ENCODE measurements around the gene IFI27.

The IFI27 gene

DNA sequence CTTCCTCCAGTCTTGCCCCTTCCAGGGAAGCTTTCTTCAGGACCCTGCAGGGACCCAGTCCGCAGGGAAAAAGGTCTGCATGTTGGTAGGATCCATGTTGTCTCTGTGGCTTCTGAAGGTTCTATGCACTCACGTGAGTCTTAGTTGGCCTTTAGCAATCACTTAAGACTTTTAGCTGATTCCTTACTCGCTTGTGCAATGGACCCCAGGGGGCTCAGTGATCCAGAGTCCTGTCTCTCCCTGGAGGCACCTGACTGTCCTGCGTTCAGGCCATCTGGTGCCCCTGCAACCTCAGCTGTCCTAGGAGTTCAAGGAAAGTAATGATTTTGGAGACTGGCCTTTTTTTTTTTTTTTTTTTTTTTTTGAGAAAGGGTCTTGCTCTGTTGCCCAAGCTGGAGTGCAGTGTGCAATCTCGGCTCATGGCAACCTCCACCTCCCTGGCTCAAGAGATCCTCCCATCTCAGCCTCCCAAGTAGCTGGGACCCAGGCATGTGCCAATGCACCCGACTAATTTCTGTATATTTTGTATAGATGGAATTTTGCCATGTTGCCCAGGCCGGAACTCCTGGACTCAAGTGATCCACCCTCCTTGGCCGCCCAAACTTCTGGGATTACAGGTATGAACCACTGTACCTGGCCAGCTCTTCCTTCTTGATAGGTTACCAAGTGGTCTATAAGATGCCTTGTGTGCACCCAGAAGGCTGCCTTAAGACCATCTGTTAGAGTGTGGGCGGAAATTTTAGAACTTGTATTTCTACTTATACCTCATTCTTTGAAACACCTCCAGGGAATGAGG, 14.2 kb downstream of the IFI27 start:
- no peak for DNase-seq (ENCODE audit: low read depth in 4 of 4, low spot score in 1 of 4)

DNA sequence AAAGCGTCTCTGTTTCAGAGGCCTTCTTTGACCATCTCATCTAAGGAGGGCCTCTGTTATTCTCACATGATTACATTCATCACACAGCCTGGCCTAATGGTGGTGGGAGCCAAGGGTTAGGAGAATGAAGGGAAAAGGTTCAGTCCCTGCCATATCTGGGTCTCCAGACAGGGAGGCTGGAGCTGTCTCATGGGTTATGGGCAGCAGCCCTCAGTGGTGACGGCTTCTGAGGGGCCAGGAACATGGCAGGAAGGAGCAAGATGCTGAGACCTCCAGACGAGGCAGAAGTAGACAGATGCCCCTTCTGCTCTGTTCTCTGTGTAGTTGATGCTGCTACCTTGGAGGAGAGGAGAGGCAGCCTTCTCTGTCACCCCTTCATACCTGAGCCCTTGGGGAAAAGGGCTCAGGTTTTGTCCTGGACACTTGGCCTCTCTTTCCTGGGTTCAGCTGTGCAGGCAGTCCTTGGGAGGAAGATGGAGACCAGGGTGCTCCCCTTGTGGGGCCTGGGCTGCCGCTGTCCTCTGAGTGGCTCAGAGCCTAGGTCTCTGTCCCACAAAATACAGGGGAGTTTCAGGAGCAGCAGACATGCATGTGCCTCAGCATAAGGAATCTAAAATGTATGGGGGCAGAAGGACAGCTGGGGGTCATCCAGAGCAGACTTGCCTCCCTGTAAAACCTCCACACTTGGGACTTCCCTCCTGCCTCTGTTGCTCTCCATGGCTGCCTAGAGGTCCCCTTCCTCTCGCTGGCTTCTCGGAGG, 15.3 kb downstream of the IFI27 start:
- no peak for DNase-seq (ENCODE audit: low read depth in 4 of 4, low spot score in 1 of 4)

DNA sequence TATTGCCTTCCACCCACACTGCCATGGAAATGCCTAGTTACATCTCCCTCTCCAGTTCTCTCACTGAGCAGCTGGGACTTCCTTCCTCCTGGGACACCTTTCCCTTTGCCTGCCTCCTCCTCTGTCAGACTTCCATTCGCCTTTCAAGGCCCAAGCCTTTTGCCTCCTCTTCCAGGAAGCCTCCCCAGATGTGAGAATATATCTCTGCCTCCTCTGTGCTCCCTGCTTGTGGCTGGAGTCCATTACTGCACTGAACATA, 15.8 kb downstream of the IFI27 start:
- no peak for DNase-seq (ENCODE audit: low read depth in 4 of 4, low spot score in 1 of 4)

DNA sequence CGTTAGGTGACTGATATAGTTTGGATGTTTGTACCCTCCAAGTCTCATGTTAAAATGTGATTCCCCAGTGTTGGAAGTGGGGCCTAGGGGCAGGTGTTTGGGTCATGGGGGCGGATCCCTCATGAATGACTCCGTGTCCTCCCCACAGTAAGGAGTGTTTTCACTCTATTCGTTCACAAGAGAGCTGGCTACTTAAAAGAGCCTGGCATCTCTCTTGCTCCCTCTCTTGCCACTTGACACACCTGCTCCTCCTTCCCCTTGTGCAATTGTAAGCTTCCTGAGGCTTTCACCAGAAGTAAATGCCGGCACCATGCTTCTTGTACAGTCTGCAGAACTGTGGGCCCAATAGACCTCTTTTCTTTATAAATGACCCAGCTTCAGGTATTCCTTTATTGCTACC, 16.3 kb downstream of the IFI27 start:
- DNase-seq (ENCODE audit: low read depth in 4 of 4, low spot score in 1 of 4), result no peak

DNA sequence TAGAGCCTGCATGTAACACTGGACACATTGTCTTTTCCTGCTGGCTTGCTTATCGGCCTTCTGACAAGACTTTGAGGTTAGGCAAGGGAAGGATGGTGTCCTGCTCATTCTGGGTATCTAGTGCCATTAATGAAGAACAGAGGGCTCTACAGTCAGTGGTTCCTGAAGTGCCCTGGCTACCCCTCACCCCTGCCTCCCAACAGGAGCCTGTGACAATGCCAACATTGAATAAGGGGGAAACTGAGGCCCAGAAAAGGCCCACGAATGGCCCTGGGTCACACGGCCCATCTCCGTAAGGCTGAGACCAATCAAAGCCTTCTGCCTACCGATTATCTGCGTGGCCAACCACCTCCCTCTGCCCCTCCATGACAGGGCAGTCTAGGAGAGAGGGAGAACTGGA, 16.8 kb downstream of the IFI27 start:
- no peak for DNase-seq (ENCODE audit: low read depth in 4 of 4, low spot score in 1 of 4)

DNA sequence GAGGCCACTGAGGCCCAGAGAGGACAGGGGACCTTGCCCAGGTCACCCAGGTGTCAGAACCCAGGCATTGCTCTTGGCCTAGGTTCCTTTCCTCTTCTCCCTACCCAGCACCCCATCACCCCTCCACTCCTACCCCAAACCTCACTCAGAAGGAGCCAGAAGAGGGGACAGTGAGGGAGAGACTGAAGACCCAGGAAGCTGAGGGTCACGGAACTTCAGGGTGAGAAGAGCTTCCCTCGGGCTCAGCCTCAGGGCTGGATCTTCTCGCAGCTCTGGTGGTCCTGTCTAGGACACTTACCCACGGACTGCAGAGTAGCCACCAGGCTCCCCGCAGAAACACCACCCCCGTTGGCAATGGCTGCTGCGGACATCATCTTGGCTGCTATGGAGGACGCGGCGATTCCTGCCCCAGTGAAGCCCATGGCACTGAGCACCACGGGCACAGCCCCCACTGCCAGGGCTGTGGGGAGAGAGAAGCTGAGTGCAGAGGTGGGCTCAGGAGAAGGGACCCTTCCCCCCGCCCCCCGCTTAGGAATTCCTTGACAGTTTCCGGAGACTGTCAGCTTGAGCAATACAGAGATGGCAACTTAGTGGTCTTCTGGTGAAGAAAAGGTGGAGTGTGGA, 17.8 kb downstream of the IFI27 start:
- no peak for DNase-seq (ENCODE audit: low read depth in 4 of 4, low spot score in 1 of 4)

DNA sequence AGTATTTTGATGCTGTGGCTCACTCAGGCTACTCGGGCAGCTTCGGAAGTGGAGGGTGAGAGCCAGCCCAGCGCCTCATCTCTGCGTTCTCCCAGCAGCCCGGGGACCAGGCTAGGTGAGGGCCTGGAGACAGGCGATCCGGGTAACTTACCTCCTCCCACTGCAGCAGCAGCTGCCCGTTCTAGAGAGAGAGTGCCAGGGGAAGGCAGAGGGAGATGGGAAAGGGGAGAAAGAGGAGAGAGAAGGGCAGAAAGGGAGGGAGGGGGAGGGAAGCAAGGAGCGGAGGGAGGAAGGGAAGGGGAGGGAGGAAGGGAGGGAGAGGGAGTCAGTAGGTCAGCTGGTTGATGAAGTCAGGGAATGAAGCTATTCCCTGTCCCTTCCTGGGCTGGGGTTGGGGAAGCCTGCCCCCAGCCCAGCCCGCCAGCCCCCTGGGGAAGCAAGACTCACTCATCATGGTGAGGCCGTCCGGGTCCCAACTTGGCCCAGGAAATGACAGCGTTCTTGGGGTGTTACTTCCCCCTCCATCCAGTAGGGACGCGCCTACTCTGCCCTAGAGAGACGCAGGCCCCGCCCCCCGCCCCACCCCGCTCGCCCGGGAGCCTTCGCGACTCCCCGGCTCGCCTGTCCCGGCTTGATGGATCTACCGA, 18.7 kb downstream of the IFI27 start, which contains the start of gene IFI27L2:
IFI27L2 (minus strand) TSS at position 494 of the 647 bp plus-strand sequence; CDS start at position 454, 40 bp downstream.
- DNase-seq (ENCODE audit: low read depth in 4 of 4, low spot score in 1 of 4), result peak; percentile 16 to 63 (median 52)

DNA sequence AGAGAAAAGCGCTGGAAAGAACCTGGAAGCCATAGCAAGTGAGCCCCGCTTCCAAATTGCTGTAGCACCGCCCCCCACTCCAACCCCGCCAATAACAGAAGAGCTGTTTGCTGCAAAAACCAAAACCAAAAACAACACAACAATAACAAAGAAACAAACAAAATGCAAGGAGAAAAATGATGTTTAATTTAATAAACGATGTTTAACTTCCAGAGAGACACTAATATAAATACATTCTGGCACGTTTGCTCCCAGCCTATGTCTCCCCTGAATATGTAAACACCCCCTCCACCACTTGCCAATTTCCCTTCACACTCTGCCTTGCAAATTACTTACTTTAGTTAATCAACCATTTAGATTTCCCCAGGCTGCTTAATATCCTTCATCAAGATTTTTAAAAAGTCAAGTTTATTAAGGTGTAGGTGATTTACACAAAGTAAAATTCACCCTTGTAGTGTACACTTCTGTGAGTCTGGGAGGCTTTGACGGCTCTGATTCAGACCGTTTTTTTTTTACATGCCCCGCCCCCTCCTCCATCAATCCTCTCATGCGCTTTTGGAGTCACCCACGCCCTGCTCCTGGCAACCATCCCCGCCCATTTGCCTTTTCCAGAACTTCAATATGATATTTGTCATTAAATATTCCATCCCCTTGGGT, 19.4 kb downstream of the IFI27 start:
- DNase-seq (ENCODE audit: low read depth in 4 of 4, low spot score in 1 of 4), result peak in 1 of 4 experiments; percentile 10

DNA sequence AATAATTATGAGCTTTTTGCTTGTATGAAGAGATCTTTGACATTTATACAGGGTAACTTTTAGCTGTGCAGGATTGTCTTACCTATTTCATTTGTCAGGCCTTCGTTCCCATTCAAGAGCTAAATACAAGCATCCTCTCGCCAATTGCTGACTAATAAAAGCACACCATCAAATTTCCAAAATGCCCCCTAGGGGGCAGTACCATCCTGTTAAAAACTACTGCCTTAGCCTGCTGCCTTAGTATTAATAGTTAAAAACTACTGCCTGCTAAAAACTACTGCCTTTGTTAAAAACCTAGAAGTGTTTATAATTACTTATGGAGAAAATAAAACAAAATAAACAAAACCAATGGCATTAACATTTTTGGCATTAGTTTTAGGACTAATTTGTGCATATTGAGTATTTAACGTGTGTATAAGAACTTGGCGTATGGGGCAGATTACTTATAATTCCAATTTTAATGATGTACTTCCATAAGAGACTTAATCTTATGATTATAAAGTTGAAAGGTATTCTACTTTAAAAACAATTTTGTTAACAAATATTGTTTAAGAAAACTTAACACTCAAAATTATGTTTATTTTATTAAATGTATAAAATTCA, 21.9 kb downstream of the IFI27 start:
- peak in 3 of 4 experiments; percentile 33 to 60 (median 37) for DNase-seq (ENCODE audit: low read depth in 4 of 4, low spot score in 1 of 4)

DNA sequence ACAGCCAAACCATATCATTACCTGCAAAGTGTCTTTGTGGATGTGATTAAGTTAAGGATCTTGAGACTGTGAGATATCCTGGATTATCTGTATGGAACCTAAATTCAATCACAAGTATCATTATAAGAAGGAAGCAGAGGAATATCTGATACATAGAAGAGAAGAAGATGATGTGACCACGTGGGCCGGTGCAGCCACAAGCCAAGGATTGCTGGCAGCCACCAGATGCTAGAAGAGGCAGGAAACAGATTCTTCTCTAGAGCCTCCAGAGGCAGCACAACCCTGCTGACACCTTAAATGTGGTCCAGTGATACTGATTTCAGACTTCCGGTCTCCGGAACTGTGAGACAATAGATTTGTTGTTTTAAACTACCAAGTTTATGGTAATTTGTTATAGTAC, 24.9 kb downstream of the IFI27 start:
- DNase-seq (ENCODE audit: low read depth in 4 of 4, low spot score in 1 of 4), result no peak

DNA sequence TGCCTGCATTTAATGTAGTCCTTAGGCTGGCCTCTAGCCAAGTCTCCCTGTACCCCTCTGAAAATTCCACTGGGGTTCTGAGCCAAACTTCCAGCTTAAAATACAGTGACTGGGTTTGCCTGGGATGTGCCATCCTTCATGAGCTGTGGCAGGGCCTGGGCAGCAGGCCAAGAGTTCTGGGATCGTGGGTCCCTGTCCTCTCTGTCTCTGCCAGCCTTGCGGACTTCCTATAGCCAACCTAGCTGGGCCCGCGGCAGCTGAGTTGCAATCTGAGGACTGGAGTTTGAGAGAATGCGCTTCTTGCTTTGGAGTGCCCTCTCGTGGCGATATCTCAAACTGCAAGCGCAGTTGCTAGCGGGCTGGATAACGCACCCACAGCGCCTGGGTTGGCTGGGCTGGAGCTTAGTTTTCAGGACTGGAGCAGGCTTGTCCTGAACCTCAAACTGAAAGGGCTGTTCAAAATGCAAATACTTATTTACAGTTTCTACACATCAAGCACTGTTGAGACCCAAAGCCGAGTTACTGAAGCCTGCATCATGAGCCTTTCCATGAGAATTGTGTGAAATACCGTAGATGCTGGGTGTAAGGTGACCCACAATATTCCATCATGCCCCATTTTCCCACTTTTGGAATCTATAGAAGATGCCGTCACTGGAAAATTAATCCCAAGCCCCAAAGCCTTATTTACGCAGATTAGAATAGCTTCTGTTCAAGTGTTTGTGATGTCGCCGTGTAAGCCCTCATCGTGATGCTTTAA, 26.2 kb downstream of the IFI27 start:
- peak; percentile 72 to 87 (median 76) for DNase-seq (ENCODE audit: low read depth in 4 of 4, low spot score in 1 of 4)

DNA sequence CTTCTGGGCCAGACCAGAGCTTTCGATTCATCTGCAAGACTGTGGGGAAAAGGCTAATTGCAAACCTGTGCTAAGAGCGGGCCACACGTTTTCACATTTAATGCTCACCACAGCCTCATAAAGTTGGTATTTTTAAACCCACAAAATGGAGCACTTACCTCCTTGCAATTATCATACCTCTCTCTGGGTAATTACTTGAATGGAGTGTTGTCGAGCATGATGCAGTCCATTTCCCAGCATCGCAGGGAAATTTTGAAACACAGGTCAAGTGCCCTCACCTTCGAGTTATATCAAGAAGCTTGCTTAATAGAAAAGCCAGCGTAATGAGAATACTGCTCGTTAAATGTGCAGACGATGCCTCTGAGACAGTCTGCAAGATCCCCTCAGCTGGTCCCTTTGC, 27.7 kb downstream of the IFI27 start:
- DNase-seq (ENCODE audit: low read depth in 4 of 4, low spot score in 1 of 4), result no peak

DNA sequence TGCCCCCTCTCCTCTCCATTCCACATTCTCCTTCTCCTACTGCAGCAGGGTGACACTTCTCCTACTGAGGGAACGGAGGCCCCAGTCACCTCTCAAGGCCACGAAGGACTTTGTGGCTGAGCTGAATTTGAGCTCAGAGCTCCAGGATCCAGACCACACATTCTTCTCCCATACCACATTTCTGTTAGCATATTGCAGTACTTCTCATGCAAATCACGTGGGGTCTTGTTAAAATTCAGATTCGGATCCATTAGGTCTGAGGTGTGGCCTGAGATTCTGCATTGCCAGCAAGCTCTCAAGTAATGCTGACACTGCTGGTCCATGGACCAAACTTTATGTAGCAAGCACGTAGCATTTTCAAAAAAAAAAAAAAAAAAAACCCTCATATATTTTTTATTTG, 28.5 kb downstream of the IFI27 start:
- no peak for DNase-seq (ENCODE audit: low read depth in 4 of 4, low spot score in 1 of 4)

DNA sequence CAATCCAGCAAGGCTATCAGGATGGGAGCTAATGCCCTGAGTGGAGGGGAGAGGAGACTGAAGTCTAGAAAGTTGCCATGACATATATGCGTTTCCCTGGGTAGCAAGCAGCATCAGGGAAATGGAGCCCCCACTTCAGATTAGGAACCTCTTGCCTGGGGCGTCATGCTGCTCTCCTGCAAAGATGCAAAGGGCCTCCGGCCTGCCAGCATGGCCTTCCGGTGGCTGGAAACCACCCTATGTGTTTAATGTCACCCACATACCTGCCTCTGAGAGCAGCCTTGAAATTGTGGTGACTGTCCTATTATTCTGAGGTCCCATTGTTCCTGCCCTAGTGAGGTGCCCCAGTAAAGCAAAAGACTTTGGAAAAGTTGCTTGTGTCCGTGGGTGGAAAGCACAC, 28.9 kb downstream of the IFI27 start:
- no peak for DNase-seq (ENCODE audit: low read depth in 4 of 4, low spot score in 1 of 4)

DNA sequence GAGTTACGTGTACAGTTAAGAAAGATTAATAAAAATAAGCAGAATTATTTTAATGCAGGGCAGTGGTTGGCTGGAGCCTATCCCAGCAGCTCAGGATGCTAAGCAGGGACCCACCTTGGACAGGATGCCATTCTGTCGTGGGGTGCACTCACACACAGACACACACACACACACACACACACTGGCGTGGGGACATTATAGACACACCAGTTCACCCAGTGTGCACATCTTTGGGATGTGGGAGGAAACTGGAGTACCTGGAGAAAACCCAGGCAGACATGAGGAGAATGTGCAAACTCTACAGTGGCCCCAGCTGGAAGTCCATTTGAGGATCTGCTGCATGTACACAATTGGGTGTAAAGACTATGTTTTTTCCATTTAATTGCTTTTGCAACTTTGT, 31.7 kb downstream of the IFI27 start:
- no peak for DNase-seq (ENCODE audit: low read depth in 4 of 4, low spot score in 1 of 4)

DNA sequence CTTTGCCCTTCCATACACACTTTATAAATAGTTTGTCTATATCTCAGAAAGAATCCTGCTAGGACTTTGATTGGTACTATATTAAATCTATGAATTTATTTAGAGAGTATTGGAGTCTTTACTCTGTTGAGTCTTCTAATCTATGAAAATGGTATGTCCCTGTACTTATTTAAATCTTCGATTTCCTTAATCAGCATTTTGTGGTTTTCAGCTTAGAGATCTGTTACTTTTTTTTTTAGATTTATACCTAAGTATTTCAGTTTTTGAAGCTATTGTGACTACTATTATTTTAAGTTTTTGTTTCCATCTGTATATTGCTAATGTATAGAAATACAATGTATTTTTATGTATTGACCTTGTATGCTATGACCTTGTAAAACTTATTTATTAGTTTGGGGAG, 32.3 kb downstream of the IFI27 start:
- no peak for DNase-seq (ENCODE audit: low read depth in 4 of 4, low spot score in 1 of 4)

DNA sequence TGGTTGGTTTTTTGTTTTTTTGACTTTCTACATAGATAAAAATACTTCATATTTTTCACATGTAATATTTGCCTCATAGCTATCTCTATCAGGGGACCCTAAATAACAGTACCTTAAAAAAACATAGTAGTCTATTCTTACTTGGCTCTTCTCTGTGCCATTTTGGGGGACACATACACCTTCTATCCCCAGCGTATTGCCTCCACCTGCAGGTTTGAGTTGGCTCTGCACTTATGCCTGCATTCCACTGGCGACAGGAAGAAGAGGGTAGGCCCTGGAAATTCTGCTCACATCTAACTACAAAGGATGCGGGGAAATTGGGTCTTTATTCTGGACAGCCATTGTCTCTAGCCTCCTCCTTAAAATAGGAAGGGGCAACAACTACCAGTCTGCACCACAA, 32.7 kb downstream of the IFI27 start:
- no peak for DNase-seq (ENCODE audit: low read depth in 4 of 4, low spot score in 1 of 4)

DNA sequence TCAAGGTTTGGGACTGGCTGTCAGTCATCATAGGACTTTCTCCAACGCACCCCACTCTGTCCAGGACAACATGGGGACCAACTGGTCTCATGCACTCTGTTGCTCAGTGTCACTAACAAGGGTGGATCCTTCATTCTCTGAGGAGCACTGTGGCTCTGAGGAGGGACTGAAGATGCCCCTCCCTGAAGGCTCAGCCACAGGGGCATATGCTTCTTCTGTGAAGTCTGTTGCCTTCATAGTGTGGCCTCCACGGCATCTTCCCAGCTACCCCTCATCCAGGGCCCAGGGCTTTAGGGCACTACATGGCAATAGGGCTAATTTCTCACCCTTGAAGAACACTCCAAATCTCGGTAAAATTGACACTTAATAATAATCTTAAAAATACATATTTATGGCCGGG, 33.2 kb downstream of the IFI27 start:
- no peak for DNase-seq (ENCODE audit: low read depth in 4 of 4, low spot score in 1 of 4)

DNA sequence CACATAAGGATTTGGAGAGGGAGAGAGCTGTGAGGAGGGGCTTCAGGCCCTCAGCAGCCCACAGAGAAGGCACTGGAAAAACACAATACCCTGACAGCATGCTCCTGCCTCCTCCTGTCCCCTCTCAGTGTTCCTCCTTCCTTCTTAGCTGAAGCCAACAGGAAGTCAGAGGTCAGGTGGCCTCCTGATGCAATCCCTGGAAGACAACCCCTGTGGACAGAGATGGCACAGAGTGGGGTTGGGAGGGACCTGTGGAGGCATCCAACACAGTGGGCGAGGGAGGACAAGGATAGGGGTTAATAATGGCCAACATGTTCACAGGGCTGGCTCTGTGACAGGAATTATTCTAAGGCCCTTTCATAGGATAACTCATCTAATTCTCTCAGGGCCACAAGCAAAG, 34.2 kb downstream of the IFI27 start:
- DNase-seq (ENCODE audit: low read depth in 4 of 4, low spot score in 1 of 4), result no peak

DNA sequence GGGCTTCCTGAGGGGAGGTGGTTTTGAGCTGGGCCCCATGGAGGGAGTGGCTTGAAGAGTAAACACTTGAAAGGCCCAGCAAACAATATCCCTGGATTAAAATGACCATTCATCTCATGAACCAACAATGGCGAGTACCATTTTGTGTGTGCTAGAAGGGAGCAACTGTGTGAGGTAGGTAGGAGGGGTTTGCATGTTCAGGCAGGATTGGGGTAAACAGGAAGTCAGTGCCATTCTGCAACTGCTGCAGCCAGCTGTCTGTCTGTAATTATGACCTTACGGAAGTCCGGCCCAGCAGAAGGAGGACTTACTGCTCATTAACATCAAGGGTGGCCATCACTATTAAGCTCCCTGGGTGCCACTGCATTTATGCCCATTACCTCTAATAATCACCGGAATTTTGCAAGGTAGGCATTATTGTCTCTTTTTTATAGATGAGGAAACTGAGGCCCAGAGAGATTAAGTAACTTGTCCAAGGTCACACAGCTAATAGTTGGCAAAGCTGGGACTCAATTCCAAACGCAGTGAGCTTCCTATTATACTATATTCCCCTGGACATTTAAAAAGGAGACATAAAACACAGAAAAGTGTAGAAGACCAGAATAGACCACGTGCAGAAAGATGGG, 35.5 kb downstream of the IFI27 start:
- DNase-seq (ENCODE audit: low read depth in 4 of 4, low spot score in 1 of 4), result no peak

Measured in stimulated activated CD4-positive, alpha-beta T cell treated with anti-CD3 and anti-CD28 coated beads, Interleukin-1b, Interleukin-23, amount 100 ng/mL, for 24 hours (primary cell).